ENCODE results near the gene PLD1.
"Not testable (repeated sequence)": the region's sequence is repeated elsewhere in the genome, so short reads cannot be mapped to it uniquely, and the experiment has no call there.

Gene PLD1, protein sequence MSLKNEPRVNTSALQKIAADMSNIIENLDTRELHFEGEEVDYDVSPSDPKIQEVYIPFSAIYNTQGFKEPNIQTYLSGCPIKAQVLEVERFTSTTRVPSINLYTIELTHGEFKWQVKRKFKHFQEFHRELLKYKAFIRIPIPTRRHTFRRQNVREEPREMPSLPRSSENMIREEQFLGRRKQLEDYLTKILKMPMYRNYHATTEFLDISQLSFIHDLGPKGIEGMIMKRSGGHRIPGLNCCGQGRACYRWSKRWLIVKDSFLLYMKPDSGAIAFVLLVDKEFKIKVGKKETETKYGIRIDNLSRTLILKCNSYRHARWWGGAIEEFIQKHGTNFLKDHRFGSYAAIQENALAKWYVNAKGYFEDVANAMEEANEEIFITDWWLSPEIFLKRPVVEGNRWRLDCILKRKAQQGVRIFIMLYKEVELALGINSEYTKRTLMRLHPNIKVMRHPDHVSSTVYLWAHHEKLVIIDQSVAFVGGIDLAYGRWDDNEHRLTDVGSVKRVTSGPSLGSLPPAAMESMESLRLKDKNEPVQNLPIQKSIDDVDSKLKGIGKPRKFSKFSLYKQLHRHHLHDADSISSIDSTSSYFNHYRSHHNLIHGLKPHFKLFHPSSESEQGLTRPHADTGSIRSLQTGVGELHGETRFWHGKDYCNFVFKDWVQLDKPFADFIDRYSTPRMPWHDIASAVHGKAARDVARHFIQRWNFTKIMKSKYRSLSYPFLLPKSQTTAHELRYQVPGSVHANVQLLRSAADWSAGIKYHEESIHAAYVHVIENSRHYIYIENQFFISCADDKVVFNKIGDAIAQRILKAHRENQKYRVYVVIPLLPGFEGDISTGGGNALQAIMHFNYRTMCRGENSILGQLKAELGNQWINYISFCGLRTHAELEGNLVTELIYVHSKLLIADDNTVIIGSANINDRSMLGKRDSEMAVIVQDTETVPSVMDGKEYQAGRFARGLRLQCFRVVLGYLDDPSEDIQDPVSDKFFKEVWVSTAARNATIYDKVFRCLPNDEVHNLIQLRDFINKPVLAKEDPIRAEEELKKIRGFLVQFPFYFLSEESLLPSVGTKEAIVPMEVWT

GRCh38 chr3:171809861-171810628 lies at the start of gene PLD1:
PLD1 (minus strand) TSS chr3:171810483; CDS start chr3:171738051, 72,432 bp downstream.
- peak; percentile 86 for DNase-seq

DNA sequence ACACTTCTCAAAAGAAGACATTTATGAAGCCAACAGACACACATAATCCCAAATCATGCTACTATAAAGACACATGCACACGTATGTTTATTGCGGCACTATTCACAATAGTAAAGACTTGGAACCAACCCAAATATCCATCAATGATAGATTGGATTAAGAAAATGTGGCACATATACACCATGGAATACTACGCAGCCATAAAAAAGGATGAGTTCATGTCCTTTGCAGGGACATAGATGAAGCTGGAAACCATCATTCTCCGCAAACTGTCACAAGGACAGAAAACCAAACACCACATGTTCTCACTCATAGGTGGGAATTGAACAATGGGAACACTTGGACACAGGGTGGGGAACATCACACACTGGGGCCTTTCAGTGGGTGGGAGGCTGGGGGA lies 48.5 kb upstream of the PLD1 start:
- not testable (repeated sequence) for DNase-seq

DNA sequence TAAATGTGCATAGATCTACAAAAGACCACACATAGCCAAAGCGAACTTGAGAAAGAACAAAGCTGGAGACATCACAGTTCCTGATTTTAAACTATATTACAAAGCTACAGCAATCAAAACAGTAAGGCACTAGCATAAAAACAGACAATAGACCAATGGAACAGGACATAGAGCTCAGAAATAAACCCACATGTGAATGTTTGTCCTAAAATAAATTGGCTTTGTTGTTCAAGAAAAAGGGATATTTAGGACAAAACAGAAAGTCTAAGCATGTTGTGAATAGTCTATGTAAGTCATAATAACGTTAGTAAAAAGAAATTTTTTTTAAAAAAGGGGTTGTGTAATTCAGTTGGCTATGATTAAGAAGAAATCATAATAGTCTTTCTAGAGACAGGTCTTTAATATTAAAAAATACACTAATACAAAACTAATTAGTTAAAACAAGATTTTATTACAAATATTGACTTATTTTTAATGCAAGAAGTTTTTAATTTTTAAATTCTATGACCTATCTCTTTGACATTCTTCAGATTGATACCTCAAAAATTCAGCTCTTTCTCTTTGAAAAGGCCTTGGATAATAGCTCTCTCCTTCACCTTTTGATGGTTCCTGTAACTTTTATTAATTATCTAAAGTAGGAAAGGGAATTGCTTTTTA lies 44.5 kb upstream of the PLD1 start:
- no peak for DNase-seq

GRCh38 chr3:171851660-171852058 lies 41.4 kb upstream of the PLD1 start:
- no peak for DNase-seq

DNA sequence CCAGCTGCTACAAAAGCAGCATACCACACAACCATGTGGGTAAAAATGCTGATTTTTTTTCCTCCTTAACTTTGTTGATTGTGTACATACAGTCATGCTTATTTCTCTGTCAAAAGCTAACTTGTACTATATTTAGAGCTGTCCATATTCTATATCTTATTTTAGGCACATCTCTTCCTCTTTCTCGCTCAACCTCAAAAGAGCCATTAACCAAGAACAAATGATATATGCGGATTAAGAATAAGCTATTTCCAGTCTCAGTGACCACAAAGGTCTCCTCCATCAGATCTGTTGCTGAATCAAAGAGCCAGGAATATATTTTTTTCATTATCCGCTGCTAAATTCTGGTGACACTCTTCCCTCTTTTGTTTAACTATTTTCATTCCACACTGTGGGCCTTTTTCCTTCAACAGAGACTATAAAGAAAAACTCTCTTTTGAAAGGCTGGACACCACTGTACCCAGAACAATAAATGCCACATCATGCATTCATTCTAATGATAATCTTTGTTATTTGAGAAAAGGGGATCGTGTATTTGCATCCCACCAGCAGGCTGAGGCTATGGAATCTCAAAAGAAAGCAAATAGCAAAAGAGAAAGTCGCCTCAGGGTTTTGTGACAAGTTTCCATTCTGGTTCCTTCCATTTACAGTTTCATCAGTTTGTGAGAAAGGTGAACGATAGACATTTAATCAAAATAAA lies 40.8 kb upstream of the PLD1 start:
- no peak for DNase-seq

- peak; percentile 31 for DNase-seq
Measured at GRCh38 chr3:171850320-171850959, 40.2 kb upstream of the PLD1 start.

GRCh38 chr3:171849617-171850319 lies 39.5 kb upstream of the PLD1 start:
- no peak for DNase-seq

DNA sequence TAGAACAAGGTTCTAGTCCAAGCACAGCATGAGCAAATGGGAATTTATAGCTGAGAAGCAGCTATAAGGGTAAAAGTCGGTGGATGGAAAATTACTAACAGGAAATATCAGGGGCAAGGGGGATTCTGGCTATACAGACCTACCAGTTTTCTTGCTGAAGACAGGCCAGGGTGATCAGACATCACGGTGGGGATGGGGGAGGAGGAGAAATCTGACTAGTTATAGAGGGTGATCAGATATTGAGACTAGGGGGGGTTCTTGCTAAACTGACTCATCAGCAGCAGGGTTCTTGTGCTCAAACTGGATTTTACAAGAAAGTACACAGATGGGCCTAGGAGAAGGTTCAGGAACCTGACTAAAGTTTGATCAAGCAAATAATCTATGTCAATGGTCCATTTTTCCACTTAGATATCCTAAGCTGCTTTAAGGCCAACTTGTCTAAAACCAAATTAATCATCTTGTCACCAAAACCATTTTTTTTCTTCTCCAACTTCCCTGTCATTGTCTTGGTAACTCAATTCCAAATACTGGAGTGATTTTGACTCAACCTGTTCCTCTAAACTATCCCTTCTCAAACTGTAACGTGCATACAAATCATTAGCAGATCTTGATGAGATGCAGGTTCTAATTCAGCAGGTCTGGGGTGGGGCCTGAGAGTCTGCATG lies 37.4 kb upstream of the PLD1 start:
- DNase-seq: no peak

GRCh38 chr3:171847133-171847532 lies 36.9 kb upstream of the PLD1 start:
- no peak for DNase-seq

- DNase-seq: no peak
Measured at GRCh38 chr3:171846597-171846996, 36.3 kb upstream of the PLD1 start.

- DNase-seq: no peak
Measured at GRCh38 chr3:171845481-171846284, 35.4 kb upstream of the PLD1 start.

DNA sequence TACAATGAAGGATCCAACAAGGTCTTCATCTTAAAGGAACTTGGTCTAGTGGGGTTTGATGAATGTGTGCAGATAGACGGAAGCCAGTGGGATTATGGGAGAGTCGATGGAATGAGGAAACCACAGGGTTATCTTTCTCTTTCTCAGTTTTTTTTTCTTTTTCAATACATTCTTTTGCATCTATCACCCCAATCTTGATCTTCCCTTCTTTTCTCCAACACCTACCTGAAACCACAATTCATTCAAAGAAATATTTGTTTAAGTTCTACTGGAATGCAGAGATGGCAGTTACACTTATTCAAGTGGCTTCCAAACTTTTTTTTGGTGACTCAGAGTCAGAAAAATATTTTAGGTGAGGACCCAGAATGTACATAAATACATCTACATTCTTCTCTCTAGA lies 34.6 kb upstream of the PLD1 start:
- no peak for DNase-seq

GRCh38 chr3:171842864-171843518 lies 32.7 kb upstream of the PLD1 start, which contains the start of gene TMEM212:
TMEM212 (plus strand) TSS chr3:171843349; CDS start chr3:171843384, 35 bp downstream.
- no peak for DNase-seq

GRCh38 chr3:171841620-171842000 lies 31.3 kb upstream of the PLD1 start:
- no peak for DNase-seq

- no peak for DNase-seq
Measured at GRCh38 chr3:171840811-171841619, 30.7 kb upstream of the PLD1 start.

DNA sequence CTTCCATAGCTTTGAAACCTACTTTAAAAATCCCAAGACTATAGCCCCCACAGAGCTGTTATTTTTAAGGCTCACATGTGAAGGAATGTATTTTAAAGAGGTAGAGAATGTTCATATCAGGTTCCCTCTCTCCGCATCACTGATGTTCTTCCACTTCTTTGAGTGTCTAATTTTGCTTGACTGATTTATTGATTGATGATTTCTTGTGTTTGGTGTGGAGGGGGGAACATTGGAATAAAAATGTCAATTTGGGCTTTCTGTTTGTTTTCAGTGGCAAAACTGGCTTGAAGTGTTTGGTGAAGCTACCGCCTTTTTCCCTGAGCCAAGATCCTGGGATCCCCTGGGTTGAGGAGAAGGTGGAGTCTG lies 30.1 kb upstream of the PLD1 start:
- no peak for DNase-seq

- DNase-seq: no peak
Measured at GRCh38 chr3:171839270-171839669, 29.0 kb upstream of the PLD1 start.
